Fibroblast of skin of right biceps (primary cell): ENCODE measurements around the gene HHIPL1.

Experiments used
- DNase-seq: peaks from one replicate; pipeline ENCODE4 v3.0.0-alpha.2; 2013

HHIPL1 gene

DNA sequence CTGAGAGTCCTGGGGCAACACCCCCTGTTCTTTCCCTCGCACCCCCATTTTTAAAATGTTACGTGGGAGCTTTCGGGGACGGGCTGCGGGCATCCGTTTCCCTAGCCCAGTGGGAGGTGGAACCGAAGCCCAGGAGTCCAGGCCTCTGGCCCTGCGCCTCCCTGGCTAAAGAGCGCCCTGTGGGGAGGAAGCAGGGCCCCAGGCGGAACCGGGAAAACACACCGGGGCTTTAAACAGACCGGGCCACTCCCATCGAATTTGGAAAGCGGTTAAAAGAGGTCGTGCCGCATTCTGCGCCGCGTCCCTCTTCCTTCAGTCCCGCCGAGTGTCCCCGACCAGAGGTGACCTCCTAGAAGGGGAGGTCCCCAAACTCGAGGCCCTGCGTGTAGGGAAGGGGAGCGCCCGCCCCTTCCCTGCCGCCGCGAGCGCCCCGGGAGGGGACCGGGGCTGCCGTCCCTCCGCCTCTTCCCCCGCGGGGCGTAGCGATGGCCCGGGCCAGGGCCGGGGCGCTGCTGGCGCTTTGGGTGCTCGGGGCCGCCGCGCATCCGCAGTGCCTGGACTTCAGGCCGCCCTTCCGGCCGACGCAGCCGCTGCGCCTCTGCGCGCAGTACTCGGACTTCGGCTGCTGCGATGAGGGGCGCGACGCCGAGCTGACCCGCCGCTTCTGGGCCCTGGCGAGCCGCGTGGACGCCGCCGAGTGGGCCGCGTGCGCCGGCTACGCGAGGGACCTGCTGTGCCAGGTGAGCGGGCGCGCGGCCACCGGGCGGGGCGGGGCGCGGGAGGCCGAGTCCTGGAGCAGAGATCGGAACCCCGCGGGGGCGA, at the start of gene HHIPL1:
Gene HHIPL1 (plus strand): TSS at position 407 of the 822 bp plus-strand sequence. CDS start 79 bp downstream, at position 486.
- DNase-seq: peak; percentile 36

DNA sequence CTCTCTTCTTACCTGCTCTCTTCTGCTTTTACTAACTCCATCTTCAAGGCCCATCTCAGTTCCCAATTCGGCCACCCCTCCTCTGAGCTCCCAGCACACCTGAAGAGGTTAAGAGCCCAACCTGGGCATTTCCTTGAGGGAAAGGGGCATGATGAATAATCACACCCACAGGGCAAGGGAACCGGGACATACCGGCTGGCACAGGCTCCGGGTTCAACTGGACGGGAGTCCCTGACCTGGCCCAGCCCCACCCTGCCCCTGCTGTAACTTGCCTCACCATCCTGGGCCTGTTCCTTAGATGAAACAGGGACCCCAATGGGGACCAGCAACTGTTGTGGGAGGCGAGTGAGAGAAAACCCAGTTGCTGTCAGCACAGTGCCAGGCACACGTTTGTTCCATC, 49.4 kb upstream of the HHIPL1 start:
- DNase-seq: no peak

DNA sequence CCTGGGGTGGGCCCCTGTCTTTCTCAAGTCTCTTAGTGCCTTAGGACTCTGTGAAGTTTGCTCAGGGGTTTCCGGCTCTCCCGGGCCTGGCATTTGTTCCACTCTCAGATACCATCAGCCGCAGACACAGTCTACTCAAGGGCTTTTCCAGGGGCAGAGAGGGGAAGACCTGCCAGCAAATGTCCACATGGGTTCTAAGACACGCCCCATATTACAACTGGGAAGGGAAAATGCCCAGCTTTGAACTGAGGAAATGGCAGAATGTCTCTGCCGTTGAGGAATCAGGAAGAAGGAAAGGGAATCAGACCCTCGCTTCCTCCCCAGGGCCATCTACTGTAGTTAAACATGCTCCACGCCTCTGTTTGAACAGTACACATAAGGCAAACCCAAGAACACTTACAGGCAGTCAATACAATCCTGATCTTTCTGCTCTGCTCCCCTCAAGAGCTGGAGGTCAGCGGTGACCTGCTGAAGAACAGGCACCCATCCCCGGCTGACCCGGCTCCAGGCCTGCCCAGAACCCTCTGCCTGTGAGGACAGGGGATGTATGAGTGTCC, 48.8 kb upstream of the HHIPL1 start:
- no peak for DNase-seq

DNA sequence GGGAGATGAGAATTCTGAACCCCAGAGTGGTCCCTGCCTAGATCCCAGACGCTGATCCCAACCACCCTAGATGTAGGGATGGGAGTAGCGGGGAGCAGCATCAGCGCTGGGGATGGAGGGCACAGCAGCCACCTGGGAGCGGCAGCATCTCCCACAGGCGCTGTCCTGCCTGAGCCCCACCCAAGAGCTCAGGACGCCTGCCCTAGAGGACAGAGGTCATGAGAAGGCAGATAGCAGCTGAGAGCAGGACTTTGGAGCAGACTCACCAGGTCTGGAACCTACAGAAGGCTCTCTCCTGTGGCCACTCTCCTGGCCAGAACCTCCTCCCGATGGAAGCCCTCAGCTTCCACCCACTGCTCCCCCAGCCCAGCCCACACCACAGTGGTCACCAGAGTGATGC, 48.2 kb upstream of the HHIPL1 start:
- DNase-seq: no peak

DNA sequence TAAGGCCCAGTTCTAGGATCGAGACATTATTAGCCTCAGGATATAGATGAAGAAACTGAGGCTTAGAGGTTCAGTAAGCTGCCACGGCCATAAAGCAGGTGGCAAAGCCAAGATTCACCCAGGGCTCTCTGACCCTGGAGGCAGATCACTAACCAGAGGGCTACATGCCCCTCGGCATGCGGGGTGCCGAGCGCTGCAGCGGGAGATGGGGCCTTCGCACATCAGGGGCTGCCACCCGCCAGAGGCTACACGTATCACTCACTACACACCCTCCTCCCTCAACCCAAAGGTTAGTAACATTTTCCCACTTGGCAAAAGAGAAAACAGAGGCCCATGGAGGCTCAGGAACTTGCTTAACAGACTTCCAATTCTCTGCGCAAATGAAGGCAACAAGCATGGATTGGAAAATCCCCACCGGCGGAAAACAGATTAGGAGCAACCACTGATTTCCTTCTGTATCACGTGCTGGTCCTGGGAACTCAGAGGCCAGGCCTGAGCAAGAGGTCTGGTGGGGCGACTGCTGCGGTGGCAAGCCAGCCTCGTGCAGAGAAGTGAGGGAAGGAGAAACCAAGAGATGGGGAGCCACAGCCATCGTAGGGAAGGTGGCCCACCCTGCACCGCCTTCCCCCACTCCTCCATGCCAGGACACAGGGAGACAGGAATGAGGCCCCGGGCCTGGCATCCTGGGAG, 46.9 kb upstream of the HHIPL1 start:
- no peak for DNase-seq

DNA sequence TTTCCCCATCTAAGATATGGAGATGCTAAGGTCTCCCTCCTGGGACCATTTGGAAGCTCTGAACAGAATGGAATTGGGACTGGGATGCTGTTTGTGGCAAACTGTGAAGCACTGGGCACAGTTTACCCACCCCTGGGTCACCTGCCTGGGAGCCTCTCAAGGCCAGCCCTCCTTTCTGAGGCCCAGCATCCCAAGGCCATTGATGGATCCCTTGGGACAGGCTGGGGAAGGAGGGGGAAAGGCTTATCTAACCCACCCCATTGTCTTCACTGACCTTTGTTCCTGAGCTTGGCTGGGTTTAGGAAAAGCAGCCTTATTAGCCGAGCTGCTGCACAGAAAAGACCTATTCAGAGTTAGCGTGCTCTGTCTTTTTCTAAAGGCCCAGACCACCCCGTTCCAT, 46.2 kb upstream of the HHIPL1 start:
- DNase-seq: no peak

DNA sequence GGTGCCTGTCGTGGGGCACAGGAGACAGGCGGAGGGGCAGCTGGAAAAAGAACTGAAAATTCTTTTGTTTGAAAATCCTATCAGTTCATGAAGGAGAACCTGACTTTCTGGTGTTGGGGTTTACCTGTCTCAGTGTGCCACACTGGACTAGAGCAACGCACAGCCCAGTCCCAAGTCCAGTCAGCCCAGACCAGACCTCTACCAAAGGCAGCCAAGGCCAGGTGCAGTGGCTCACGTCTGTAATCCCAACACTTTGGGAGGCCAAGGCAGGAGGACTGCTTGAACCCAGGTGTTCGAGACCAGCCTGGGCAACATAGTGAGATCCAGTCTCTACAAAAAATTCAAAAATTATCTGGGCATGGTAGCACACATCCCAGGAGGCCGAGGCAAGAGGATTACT, 45.5 kb upstream of the HHIPL1 start:
- no peak for DNase-seq

DNA sequence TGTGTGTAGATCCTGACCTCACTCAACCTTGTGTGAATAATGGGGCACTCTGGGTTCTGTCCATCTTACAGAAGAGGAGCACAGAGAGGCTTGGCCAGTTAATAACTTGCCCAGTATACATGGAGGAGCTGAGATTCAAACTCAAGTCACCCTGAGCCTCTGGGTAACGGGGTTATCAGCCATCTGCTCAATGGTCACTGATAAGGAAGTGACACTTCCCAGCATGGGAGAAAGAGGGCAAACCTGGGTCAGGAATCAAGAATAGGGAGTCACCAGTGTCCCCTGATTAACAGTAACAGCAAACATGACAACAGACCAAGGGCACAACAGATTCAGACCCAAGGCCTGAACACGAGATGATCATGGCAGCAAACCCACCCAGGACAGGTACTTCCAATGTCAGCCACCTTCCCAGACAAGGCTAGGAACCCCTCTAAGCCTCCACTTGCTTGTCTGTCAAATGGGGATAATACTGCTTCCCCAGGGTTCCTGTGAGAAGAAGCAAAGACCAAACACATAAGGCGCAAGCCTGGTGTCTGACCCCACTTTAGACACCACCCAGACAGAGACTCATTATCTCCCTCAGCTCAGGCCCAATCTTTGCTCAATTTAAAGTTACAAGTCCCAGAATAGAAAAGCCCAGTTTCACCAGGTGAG, 44.6 kb upstream of the HHIPL1 start:
- no peak for DNase-seq

DNA sequence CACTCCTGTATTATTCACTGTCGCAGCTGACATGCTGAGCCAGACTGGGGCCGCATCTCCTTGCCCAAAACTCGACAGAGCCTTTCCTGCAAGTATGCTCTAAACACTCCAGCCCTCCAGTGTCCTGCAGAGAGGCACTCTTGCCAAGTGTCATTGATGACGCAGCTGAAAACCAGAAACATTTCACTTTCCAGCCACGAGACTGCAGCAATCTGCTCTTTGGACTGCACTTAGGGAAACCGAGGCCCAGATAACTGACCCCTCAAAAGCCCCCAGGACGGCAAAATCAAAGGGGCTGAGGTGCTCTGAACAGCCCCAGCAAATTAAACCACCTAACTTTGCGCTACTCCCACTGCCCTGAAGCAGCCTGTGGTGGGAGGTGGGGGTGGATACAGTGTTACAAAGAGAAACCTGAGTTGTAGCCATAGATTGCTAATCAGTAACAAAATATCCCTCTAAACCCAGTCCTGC, 43.5 kb upstream of the HHIPL1 start:
- no peak for DNase-seq

DNA sequence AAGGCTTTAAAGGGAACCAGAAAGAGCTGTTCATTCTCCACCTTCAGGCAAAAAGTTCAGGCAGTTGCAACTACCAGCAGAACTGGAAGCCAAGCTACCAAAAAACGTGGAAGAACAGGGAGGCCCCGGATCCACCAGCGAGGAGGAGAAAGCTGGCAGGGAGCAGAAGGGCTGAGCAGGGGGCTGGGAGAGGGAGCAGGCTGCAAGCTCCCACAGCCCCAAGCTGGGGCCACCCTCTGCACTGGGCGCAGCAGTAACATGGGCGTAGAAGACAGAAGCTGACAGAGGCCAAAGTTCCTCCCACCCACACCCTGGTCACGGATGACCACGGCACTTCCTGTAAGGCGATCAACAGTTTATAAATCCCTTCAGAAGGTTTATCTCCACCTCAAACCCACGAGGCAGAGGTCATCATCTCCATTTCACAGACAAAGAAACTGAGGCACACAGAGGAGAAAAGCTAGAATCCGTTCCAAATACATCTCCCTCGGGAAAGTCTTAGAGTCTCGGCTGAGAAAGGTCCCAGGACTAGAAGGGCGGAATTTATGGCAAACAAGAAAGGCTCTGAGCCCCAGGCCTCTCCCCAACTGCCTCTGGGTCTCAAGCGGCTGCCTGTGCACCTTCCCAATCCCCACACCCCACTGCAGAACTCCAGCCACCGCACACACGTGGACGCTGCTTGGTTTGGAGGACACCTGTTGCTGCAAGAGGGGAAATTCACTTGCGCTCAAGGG, 42.7 kb upstream of the HHIPL1 start:
- peak; percentile 22 for DNase-seq

DNA sequence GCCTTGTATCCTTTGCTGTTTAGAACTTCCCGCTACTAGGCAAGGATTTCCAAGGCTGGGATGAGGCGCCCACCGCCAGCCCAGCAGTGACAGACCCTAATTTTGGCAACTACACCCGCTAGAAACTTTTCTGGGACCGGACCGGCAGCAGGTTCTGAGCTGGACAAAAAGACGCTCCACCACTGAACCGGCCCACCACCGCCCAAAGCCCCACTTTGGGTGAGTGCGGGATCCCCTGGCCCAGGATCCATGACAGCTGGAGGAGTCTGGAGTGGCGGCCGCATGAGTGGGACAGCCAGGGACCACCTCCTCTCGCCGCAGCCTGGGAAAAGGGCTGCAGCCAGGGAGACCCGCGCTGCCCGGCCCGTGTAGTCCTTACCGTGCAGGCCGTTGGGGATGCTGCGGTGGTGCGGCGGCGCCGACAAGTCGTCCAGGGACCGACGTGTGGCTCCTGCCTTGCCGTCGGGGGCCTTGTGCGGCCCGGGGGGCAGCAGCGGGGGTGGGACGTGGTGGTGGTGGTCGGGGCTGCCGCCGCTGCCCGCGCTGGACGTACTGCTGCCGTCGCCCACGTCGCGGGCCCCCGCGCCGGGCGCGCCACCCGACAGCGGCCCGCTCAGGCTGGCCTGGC, 42.0 kb upstream of the HHIPL1 start:
- DNase-seq: no peak

DNA sequence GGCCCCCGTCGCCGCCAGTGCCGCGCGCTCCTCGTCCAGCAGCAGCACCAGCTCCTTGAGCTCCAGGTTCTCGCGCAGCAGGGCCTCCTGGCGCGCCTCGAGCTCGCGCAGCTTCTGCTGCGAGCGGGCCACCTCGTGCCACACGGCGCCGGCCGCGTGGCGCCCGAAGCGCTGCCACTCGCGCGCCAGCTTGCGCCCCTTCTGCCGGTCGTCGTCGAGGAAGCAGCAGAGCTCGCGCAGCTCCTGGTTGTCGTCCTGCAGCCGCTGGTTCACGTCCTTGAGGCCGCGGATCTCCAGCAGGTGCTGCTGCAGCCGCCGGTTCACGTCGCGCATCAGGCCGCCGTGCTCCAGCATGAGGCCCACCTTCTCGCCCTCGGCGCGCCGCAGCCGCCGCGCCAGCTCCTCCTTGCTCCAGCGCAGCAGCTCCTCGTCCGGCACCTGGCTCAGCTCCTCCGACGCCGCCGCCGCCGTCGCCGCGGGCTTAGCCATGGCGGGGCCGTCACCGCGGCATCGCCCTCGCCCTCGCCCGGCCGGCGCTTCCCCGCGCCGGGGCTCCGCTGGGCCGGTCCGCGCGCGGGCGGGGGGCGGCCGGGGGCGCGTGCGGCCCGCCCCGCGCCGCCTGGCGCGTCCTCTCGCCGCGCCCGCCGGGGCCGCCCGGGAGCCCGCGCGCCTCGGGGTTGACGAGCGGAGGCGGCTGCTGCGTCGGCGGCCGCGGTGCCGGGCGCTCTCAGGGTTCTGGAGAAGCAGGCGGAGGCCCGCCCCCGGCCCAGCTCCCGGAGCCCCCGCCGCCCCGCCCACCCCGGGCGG, 41.3 kb upstream of the HHIPL1 start, which contains the start of gene CCDC85C:
Gene CCDC85C (minus strand): TSS at position 737 of the 807 bp plus-strand sequence. CDS start 248 bp downstream, at position 489.
- DNase-seq: peak; percentile 49

DNA sequence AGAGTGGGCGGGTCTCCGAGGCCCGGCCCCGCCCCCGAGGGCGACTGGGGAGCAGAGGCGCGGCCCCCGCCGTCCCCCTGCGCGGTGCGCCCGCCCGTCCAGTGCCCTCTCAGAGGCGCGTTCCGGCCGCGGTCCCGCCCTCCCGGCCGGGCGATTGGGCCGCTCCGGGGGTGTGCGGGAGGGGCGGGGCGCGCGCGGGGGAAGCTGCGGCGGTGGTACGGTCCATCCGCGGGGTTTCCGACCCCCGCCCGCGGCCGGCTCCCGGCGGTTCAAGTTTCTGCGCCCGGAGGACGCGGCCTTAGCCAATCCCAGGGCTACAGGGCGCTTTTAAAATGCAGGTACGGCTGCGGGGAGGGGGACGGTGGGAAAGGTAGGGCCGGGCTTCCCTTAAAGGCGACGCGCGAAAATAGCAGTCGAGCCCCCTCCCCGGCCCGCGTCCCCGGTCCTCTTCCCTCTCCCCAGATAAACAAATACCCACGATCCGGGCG, 40.6 kb upstream of the HHIPL1 start:
- peak; percentile 98 for DNase-seq

DNA sequence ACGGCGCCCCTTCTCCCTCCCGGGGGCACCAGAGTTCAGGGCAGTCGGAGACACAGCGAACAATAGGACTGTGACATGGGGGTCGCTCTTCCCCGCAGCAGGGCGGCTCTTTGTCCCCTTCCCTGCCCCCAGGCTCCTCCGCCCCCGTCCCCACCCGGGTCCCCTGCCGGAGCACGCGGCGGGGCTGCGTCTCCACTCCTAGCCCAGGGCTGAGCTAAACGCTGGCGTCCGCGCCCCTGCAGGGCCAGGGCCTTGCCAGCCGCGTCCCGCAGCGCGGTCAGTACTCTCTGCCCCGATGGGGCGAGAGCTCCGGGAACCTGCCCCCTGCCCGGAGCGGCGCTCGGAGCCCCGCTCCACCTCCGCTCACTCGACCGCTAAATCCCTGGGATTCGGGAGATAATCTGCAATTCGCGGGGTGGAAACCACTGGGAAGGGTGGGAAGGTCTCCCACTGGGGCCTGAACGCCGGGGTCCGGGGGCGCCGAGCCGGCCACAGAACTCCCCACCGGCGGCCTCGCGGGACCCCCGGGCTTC, 40.1 kb upstream of the HHIPL1 start:
- DNase-seq: no peak

DNA sequence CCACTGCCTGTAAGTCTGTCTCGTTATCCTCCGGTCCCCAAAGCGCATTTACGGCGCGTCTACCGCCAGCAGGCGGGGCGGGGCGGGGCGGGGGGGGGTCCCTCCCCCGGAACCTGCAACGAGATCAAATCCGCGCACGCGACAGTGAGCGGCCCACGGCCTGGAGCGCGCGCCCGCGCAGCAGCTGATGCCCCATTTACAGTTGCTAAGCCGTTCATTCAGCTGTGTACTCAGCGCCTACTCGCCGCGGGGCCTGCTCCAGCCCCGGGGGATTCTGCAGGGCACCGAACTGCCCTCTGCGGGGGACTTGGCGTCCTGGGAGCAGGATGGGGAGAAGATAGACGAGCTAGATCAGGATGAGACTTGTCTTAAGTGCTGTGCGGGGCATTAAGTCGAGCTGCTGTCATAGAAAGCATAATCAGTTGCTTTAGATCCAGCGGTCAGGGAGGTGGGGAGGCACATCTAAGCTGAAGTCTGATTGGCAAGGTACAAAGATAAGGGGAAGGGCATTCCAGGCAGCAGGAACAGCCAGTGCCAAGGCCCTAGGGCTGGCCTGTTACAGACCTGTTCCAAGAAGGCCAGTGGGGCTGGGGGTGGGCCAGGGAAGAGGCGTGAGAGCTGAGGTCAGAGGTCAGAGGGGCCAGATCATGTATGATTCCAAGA, 39.5 kb upstream of the HHIPL1 start:
- DNase-seq: peak; percentile 76

DNA sequence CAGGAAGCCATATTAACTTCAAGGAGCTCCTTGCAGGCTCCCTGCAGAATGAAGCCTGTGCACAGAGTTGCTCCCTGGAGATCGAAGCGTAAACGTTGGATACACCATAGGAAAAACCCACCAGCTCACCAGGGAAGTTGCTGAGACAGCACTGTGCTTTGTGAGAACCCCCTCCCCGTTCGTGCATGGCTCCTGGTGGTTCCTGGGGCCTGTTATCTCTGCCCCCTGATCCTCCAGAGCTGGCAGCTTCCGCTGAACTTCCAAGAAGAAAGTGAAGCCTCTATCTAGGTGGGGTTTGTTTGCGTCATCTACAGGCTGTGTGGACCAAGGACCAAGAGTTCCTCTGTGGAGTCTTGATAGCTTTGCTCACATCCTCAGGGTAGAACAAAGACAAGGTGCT, 38.6 kb upstream of the HHIPL1 start:
- DNase-seq: no peak

DNA sequence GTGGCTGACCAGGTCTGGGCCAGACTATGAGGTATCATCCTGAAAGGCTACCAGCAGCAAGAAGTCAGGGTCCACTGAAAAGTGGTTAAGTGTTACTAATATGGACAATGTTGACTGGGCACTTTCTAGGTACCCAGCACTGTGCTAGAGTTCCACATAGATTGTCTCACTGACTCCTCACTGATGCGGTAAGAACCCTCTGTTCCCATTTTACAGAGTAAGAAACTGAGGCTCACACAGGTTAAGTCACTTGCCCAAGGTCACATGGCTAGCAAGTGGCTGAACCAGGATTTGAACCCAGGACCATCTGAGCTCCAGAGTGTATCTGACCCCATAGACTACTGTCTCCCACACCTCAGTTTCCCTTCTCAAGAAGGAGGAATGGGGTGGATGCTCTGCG, 36.3 kb upstream of the HHIPL1 start:
- DNase-seq: no peak

DNA sequence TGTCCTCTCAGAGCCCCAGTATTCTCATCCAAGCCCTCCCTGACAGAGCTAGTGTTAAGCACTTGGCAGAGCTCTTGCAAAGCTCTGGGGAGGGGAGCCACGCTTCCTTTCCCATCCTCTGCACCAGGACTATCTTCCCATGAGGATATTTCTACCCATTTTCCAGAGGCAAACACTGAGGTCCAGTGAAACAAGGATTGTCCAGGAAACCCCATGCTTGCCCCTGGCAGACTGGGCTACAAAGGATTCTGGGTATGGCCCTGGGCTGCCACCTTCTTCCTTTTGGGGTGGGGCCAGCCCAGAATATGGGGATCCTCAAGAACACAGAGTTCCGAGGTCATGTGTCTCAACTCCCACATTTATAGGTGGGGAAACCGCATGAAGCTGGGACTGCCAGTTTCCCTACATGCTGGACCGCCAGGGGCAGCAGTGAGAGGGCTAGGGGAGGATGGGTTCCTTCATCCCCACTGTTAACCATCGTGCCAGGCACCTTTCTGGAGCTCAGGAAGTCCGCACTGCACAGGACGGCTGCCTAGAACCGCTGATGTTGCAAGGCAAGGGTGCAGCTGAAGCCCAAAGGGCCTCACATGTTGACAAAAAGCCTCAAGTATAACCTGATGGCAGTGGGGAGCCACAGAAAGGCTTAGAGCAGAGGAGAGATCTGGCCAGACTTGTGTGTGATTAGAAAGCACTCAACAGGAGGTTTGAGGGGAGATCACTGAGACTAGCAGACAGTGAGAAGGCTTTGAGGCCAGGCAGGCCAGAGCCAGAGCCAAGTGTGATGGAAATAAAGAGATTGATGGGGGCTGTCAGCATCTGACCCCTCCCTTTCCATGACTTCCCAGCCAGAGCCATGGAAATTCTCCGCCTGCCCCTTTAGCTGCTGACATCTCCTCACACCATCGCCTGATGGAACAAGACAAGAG, 35.4 kb upstream of the HHIPL1 start:
- no peak for DNase-seq

DNA sequence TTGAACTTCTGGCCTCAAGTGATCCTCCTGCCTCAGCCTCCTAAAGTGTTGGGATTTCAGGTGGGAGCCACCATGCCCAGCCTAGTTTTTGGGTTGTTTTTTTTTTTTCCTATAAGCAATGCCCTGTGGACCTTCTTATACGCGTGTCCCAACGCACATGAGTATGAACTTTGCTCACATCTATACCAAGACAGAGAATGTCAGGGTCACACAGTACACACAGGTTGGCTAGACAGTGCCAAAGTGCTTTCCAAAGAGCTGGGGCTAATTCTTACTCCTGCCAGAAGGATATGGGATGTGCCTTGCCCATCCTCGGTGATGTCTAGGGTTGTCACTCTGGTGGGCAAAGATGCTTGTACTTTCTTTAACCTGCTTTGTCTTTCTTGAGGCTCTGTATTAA, 33.3 kb upstream of the HHIPL1 start:
- no peak for DNase-seq
